Right lobe of liver (tissue), 4 donors: ENCODE results near the gene RPL4.

Experiments used
- POLR2A ChIP-seq: fragments of 450-650 bp; IDR thresholded peaks from one replicate; pipeline ENCODE4 v1.6.1; 2017; ENCODE audit warnings: antibody characterized with exemption, mild to moderate bottlenecking
- TF ChIP-seq, protein P1 (sequence below), 4 donors: fragments of 200-600 bp in 3 of 4; fragments of 450-650 bp in 1 of 4; IDR thresholded peaks; one replicate each; pipeline versions ENCODE4 v1.5.1 to v1.8.0; 2016 to 2022; ENCODE audit warnings: antibody characterized with exemption in 4 of 4, mild to moderate bottlenecking in 2 of 4
- donor health status: DM: no; HTN: no; CAD: no.
- donor health status: DM: no; HTN: no; CAD: no.
- donor health status: DM: no; HTN: yes; CAD: no.

DNA sequence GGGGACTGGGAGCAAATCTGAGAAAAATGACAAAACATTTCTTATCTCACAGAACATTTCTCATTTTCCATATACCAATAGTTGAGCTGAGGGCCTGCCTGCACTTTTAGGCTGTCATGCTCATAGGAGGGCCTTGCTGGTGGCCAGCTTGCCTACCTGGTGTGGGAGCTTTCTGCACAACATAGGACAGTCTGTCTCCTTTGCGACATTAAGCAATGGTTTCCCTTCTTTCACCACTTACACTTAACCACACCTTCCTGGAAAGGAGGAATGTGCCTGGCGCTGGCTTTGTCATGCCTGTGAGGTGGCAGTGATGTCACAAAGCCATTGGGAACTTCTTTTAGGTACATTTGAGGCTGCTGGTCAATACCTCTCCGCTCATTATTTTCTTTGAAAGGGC, 12.8 kb downstream of the RPL4 start:
- TF ChIP-seq, protein P1, sequence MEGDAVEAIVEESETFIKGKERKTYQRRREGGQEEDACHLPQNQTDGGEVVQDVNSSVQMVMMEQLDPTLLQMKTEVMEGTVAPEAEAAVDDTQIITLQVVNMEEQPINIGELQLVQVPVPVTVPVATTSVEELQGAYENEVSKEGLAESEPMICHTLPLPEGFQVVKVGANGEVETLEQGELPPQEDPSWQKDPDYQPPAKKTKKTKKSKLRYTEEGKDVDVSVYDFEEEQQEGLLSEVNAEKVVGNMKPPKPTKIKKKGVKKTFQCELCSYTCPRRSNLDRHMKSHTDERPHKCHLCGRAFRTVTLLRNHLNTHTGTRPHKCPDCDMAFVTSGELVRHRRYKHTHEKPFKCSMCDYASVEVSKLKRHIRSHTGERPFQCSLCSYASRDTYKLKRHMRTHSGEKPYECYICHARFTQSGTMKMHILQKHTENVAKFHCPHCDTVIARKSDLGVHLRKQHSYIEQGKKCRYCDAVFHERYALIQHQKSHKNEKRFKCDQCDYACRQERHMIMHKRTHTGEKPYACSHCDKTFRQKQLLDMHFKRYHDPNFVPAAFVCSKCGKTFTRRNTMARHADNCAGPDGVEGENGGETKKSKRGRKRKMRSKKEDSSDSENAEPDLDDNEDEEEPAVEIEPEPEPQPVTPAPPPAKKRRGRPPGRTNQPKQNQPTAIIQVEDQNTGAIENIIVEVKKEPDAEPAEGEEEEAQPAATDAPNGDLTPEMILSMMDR (IDR thresholded peaks at IDR 0.05) = no peak
- TF ChIP-seq POLR2A = no peak
